ENCODE results near the gene LRMDA. TPM values are rescaled to one million over a fixed set of nuclear protein-coding genes. Genes with fewer than 3 reads are reported as not detected.

Gene LRMDA
- total and polyA plus RNA-seq, 2 donors from 2014 or later = 23.2 to 48.6 TPM

DNA sequence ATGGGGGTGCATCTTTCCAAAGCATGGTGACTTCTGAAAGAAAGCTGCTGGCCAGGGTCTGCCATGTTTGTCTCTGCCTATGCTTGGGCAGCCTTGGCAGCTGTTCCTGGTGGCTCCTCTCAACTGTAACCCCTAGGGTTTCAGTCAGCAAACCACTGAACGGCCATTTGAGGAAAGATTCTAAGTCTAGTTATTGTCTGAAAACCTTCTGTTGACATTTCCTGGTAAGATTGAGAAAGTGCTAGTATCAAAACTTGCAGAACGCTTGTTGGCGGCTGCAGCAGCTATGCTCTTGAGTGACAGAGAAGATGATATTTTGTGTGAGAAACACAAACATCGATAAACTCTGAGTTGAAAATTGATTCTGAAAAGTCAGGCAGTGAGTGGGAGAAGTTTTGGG is 523.1 kb downstream of the LRMDA start:
- no peak overlapping the region for H3K27ac ChIP-seq (ENCODE audit: low read depth in 2 of 2, low read length in 2 of 2)
- DNase-seq (no peak), FAIRE-seq (no peak)
- H3K36me3 ChIP-seq (ENCODE audit: control insufficient read depth in 2 of 3, insufficient read depth in 3 of 3, low read length in 3 of 3) = no peaks in the 10 kb centered on the region
- no peaks in the 10 kb centered on the region for H3K27me3 ChIP-seq (ENCODE audit: control insufficient read depth, insufficient read depth, low read length)
- TF ChIP-seq, protein P1, sequence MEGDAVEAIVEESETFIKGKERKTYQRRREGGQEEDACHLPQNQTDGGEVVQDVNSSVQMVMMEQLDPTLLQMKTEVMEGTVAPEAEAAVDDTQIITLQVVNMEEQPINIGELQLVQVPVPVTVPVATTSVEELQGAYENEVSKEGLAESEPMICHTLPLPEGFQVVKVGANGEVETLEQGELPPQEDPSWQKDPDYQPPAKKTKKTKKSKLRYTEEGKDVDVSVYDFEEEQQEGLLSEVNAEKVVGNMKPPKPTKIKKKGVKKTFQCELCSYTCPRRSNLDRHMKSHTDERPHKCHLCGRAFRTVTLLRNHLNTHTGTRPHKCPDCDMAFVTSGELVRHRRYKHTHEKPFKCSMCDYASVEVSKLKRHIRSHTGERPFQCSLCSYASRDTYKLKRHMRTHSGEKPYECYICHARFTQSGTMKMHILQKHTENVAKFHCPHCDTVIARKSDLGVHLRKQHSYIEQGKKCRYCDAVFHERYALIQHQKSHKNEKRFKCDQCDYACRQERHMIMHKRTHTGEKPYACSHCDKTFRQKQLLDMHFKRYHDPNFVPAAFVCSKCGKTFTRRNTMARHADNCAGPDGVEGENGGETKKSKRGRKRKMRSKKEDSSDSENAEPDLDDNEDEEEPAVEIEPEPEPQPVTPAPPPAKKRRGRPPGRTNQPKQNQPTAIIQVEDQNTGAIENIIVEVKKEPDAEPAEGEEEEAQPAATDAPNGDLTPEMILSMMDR (IDR thresholded peaks at IDR 0.05; ENCODE audit: borderline replicate concordance, extremely low read depth, insufficient read depth) = no peak
- no peaks in the 10 kb centered on the region for H3K9me3 ChIP-seq (ENCODE audit: control insufficient read depth in 2 of 3, insufficient read depth in 1 of 3, low read length in 3 of 3)
- no peak overlapping the region for H3K4me3 ChIP-seq (ENCODE audit: low read length in 3 of 3)
- intact Hi-C loops (cut with DNase I) = no loop called here
- peaks cover 0 to 2% (median 0%) of the 10 kb centered on the region in 3 donors for H3K4me1 ChIP-seq (ENCODE audit: control insufficient read depth in 2 of 3, insufficient read depth in 2 of 3, low read depth in 1 of 3, low read length in 3 of 3)
- no peak overlapping the region for H3K9ac ChIP-seq (ENCODE audit: low read length in 3 of 3)

DNA sequence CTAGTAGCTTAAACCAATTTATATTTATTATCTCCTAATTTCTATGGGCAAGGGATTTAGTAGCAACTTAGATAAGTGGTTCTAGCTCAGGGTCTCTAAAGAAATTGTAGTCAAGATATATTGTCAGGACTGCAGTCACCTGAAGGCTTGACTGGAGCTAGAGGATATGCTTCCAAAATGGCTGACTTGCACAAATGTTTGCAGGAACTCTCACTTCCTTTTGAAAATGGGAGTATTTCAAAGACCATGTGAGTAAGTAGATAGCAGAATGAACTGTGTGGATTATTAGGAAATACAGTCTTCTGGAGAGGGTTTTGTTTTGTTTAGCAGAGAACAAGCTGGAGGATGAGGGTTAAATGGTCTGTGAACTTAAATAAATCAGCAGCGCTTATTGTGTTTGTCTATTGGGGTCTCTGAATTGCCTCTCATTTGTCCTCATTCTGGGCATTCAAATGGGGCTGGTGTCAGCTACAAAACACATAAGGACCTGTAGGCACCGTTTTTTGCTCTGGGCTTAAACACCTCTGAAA is 524.6 kb downstream of the LRMDA start:
- Histone ChIP-seq H3K9ac (ENCODE audit: low read length in 3 of 3) (no peak overlapping the region), H3K4me3 (ENCODE audit: low read length in 3 of 3) (no peak overlapping the region), H3K36me3 (ENCODE audit: control insufficient read depth in 2 of 3, insufficient read depth in 3 of 3, low read length in 3 of 3) (no peaks in the 10 kb centered on the region), H3K27ac (ENCODE audit: low read depth in 2 of 2, low read length in 2 of 2) (no peak overlapping the region), H3K4me1 (ENCODE audit: control insufficient read depth in 2 of 3, insufficient read depth in 2 of 3, low read depth in 1 of 3, low read length in 3 of 3) (no peaks in the 10 kb centered on the region), H3K9me3 (ENCODE audit: control insufficient read depth in 2 of 3, insufficient read depth in 1 of 3, low read length in 3 of 3) (no peaks in the 10 kb centered on the region), H3K27me3 (ENCODE audit: control insufficient read depth, insufficient read depth, low read length) (no peaks in the 10 kb centered on the region)
- FAIRE-seq (no peak), DNase-seq (peak in 1 of 5 donors; percentile 61)
- intact Hi-C loops (cut with DNase I) = no loop called here
- TF ChIP-seq, protein P1 (IDR thresholded peaks at IDR 0.05; ENCODE audit: borderline replicate concordance, extremely low read depth, insufficient read depth) = no peak

DNA sequence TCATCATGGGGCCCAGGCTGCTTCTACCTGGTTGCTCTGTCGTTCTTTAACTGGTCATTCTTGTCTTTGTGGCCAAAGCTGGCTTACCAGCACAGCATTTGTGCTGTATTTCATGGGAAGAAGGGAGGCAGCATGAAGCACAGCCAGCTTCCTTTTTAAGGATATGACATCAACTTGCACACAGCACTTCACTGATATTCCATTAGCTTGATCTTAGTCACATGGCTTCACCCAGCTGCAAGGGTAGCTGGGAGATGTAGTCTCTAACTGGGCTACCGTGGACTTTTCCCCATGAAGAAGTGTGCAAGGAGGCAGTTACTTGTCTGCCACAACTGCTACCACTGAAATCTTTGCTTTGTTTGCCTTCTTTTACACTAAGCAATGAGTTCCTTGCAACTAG is 525.2 kb downstream of the LRMDA start:
- no peak for FAIRE-seq
- no peaks in the 10 kb centered on the region for H3K4me1 ChIP-seq (ENCODE audit: control insufficient read depth in 2 of 3, insufficient read depth in 2 of 3, low read depth in 1 of 3, low read length in 3 of 3)
- intact Hi-C loops (cut with DNase I) = no loop called here

More for the DNA sequence above, 525.2 kb downstream of the LRMDA start:
- DNase-seq = no peak
- Histone ChIP-seq H3K36me3 (ENCODE audit: control insufficient read depth in 2 of 3, insufficient read depth in 3 of 3, low read length in 3 of 3) (no peaks in the 10 kb centered on the region), H3K4me3 (ENCODE audit: low read length in 3 of 3) (no peak overlapping the region), H3K9ac (ENCODE audit: low read length in 3 of 3) (no peak overlapping the region), H3K9me3 (ENCODE audit: control insufficient read depth in 2 of 3, insufficient read depth in 1 of 3, low read length in 3 of 3) (no peaks in the 10 kb centered on the region), H3K27ac (ENCODE audit: low read depth in 2 of 2, low read length in 2 of 2) (no peak overlapping the region), H3K27me3 (ENCODE audit: control insufficient read depth, insufficient read depth, low read length) (no peaks in the 10 kb centered on the region)
- TF ChIP-seq, protein P1 (IDR thresholded peaks at IDR 0.05; ENCODE audit: borderline replicate concordance, extremely low read depth, insufficient read depth) = no peak
